Measurements from ENCODE around the gene CDIPT. TPM values are rescaled to one million over a fixed set of nuclear protein-coding genes. Genes with fewer than 3 reads are reported as not detected.

CDIPT gene
- total and polyA plus RNA-seq, 10 of the 15 experiments (the other 5 are each of a cell fraction or from before 2014, with no cell fraction given): 0.87 to 36.4 (median 27.1) TPM

- H2AFZ ChIP-seq (ENCODE audit: control insufficient read depth, low read depth, low read length): no peak overlapping the region
- peaks cover 13 to 15% of the 10 kb centered on the region in 2 experiments; a peak in 3 of 4 replicates for H3K36me3 ChIP-seq (ENCODE audit: control insufficient read depth in 2 of 2, insufficient read depth in 2 of 2, low read length in 1 of 2)
- no peak for ATAC-seq
- CTCF ChIA-PET: interaction anchor here (0.7 to 0.9 kb wide), 2 partner anchors 13 to 16 kb away, joined by 4 read pairs; no protein-coding TSS in a partner anchor
- H3K4me1 ChIP-seq (ENCODE audit: control insufficient read depth, insufficient read depth, low read length): no peaks in the 10 kb centered on the region
- H3K79me2 ChIP-seq (ENCODE audit: control insufficient read depth, insufficient read depth, low read length): no peaks in the 10 kb centered on the region
- DNase-seq (ENCODE audit: low read depth, low spot score): no peak
- H3K4me2 ChIP-seq (ENCODE audit: control insufficient read depth, insufficient read depth): no peak overlapping the region
- no TSS peak for BruUV-seq (replicated peaks)
- no peaks in the 10 kb centered on the region for H3K27me3 ChIP-seq (replicated peaks in 1 of 2; ENCODE audit: control insufficient read depth in 2 of 2, insufficient read depth in 2 of 2, low read length in 1 of 2)
- POLR2A ChIA-PET: interaction anchor here (0.7 kb wide), 2 partner anchors 144 to 185 kb away, joined by 3 to 4 read pairs; no protein-coding TSS in a partner anchor
- SMC1A ChIA-PET (ENCODE audit: uncharacterized antibody, unreplicated experiment): no interaction called here
- intact Hi-C loops (cut with micrococcal nuclease; ENCODE audit: unreplicated experiment) (no loop called here), in situ Hi-C loops (cut with MboI) (no loop called here)
- no peak overlapping the region for H3K27ac ChIP-seq (ENCODE audit: control insufficient read depth, insufficient read depth)
- FAIRE-seq: no peak
- H3K9me3 ChIP-seq (replicated peaks; ENCODE audit: control insufficient read depth, insufficient read depth, low read length): no peaks in the 10 kb centered on the region
- WGBS (ENCODE audit: insufficient coverage, insufficient replicate concordance, low lambda C conversion rate, missing lambda C conversion rate): 99% methylated on average over 6 of the region's 7 CpGs
- no peak overlapping the region for H3K9ac ChIP-seq (ENCODE audit: control insufficient read depth, insufficient read depth, low read length)
- H4K20me1 ChIP-seq (ENCODE audit: control insufficient read depth, insufficient read depth): no peaks in the 10 kb centered on the region
- RAD21 ChIA-PET (ENCODE audit: unreplicated experiment): no interaction called here
- no peak overlapping the region for H3K4me3 ChIP-seq
- TF ChIP-seq SKIL (IDR thresholded peaks at IDR 0.05; ENCODE audit: low read depth, poor library complexity, severe bottlenecking) (no peak), JUNB (IDR thresholded peaks at IDR 0.05) (no peak), POU2F2 (IDR thresholded peaks at IDR 0.05; ENCODE audit: borderline replicate concordance, low read depth, low read length) (no peak), ZNF592 (IDR thresholded peaks at IDR 0.05) (no peak), STAT3 (IDR thresholded peaks at IDR 0.05; ENCODE audit: low read depth, low read length) (no peak), BMI1 (IDR thresholded peaks at IDR 0.05; ENCODE audit: borderline replicate concordance) (no peak), ZNF622 (IDR thresholded peaks at IDR 0.05) (no peak), RELB (IDR thresholded peaks at IDR 0.05; ENCODE audit: low read depth) (no peak), NKRF (conservative IDR thresholded peaks at IDR 0.05) (no peak), GABPA (IDR thresholded peaks at IDR 0.05; ENCODE audit: low read depth) (no peak), SMAD1 (IDR thresholded peaks at IDR 0.05; ENCODE audit: low read depth, partially characterized antibody) (no peak), MYC (IDR thresholded peaks at IDR 0.05; ENCODE audit: insufficient read depth, insufficient read length, insufficient replicate concordance, low read length, severe bottlenecking) (no peak), IKZF2 (IDR thresholded peaks at IDR 0.05) (no peak)
Observed at GRCh38 chr16:29835926-29836325, 27.1 kb downstream of the CDIPT start.
